Renal cortex interstitium (tissue), 11 donors: ENCODE results near the gene PPP2R5C. TPM values are rescaled to one million over a fixed set of nuclear protein-coding genes. Genes with fewer than 3 reads are reported as not detected.

Source experiments
- DNase-seq, 11 donors: peaks; one replicate each; pipeline ENCODE4 v3.0.0-alpha.2; 2013; ENCODE audit warnings: low read depth in 9 of 11, low spot score in 4 of 11; ENCODE audit errors: extremely low read depth in 1 of 11
- polyA plus RNA-seq, 3 donors: library from polyadenylated mRNA; unstranded; fragments of 120-200 nt; gene quantifications; one replicate each; pipeline ENCODE4 v1.2.1, GENCODE V29; 2013; ENCODE audit not compliant: insufficient read length in 3 of 3

The PPP2R5C gene
- polyA plus RNA-seq, 3 donors, result 96.6 to 115 (median 101) TPM

- no peak for DNase-seq
Measured at GRCh38 chr14:101763941-101764709, 2.6 kb downstream of the PPP2R5C start.

GRCh38 chr14:101767618-101768362, 6.3 kb downstream of the PPP2R5C start:
- no peak for DNase-seq

- DNase-seq, result no peak
Measured at GRCh38 chr14:101770183-101770582, 8.7 kb downstream of the PPP2R5C start.

- DNase-seq, result no peak
Measured at GRCh38 chr14:101772770-101773169, 11.3 kb downstream of the PPP2R5C start.

- no peak for DNase-seq
Measured at GRCh38 chr14:101773378-101773777, 11.9 kb downstream of the PPP2R5C start.

- no peak for DNase-seq
Measured at GRCh38 chr14:101774006-101774795, 12.7 kb downstream of the PPP2R5C start.

- no peak for DNase-seq
Measured at GRCh38 chr14:101774814-101775213, 13.3 kb downstream of the PPP2R5C start.

GRCh38 chr14:101775826-101776225, 14.3 kb downstream of the PPP2R5C start:
- no peak for DNase-seq

- DNase-seq, result no peak
Measured at GRCh38 chr14:101776344-101776743, 14.8 kb downstream of the PPP2R5C start.

GRCh38 chr14:101780390-101780789, 18.9 kb downstream of the PPP2R5C start:
- no peak for DNase-seq

- no peak for DNase-seq
Measured at GRCh38 chr14:101780887-101781239, 19.4 kb downstream of the PPP2R5C start.

GRCh38 chr14:101781240-101782061, 19.9 kb downstream of the PPP2R5C start:
- DNase-seq, result no peak

- no peak for DNase-seq
Measured at GRCh38 chr14:101783260-101784016, 21.9 kb downstream of the PPP2R5C start.

- DNase-seq, result no peak
Measured at GRCh38 chr14:101784631-101785030, 23.1 kb downstream of the PPP2R5C start.

- DNase-seq, result no peak
Measured at GRCh38 chr14:101788016-101788635, 26.6 kb downstream of the PPP2R5C start.

GRCh38 chr14:101789222-101789621, 27.7 kb downstream of the PPP2R5C start:
- DNase-seq, result no peak

- DNase-seq, result no peak
Measured at GRCh38 chr14:101790232-101790631, 28.7 kb downstream of the PPP2R5C start.
